CD1c-positive myeloid dendritic cell (primary cell): Measurements from ENCODE around the gene DYNC1I1.

ENCODE experiments used
- DNase-seq: peaks from one replicate; pipeline ENCODE4 v3.0.0-alpha.2; 2016; ENCODE audit errors: extremely low spot score

The DYNC1I1 gene

GRCh38 chr7:96084881-96085553 lies 312.7 kb downstream of the DYNC1I1 start:
- DNase-seq = no peak

DNA sequence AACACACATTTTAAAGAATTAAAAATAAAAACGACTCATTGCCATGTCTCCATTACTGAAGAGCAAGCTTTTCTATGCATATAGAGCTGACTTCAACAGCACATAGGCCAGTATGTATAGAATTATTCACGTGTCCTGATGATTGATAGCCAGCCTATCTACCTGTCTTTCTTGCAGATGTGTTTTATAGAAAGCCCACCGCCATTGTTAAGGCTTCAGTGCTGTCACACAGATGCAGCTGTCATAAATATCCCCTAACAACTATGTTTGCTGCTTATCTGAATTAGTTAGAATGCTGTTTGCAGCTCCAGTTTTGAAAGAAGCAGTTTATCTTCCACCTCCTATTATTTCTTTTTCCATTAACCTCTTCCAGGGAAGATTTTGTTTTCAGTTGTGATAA lies 313.6 kb downstream of the DYNC1I1 start:
- DNase-seq = no peak

DNA sequence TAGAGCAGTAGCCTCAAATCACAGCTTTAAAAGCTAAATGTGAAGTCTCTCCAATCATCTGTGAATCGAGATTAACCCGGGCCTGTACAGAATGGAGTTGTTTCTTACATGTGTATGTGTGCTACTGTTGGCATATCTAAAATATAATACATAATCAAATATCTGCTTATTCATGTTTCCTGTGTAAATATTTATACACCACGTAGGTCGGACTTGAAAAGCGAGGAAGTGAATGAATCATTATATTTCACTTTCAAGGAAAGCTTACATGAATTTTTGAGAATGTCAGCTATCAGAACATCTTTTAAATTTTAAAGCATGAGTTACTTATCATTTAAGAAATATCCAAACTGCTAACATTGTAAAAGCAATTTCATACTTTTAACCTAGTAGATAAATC lies 316.2 kb downstream of the DYNC1I1 start:
- no peak for DNase-seq

GRCh38 chr7:96089511-96089910 lies 317.2 kb downstream of the DYNC1I1 start:
- no peak for DNase-seq

GRCh38 chr7:96090756-96091155 lies 318.4 kb downstream of the DYNC1I1 start:
- DNase-seq = no peak

- DNase-seq = no peak
Measured at GRCh38 chr7:96093435-96093834, 321.1 kb downstream of the DYNC1I1 start.

- DNase-seq = no peak
Measured at GRCh38 chr7:96097835-96098234, 325.5 kb downstream of the DYNC1I1 start.

DNA sequence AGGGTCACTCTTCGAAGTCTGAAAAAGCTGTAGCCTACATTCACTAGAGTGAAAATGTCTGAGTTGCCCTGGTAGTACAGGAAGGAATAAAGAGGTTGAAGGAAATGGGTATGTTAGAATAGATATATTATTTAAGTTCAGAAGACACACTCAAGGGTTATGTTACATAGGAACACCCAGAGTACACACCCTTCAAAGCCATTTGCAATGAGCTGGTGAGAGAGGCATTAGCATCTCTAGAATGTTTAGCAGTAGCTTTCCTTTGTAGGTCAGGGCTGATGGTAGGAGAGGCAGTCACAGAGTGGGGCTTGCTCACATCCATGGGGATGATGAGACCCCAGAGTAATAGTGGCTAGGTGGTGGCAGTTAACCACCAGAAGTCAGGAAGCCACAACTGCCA lies 328.4 kb downstream of the DYNC1I1 start:
- no peak for DNase-seq

DNA sequence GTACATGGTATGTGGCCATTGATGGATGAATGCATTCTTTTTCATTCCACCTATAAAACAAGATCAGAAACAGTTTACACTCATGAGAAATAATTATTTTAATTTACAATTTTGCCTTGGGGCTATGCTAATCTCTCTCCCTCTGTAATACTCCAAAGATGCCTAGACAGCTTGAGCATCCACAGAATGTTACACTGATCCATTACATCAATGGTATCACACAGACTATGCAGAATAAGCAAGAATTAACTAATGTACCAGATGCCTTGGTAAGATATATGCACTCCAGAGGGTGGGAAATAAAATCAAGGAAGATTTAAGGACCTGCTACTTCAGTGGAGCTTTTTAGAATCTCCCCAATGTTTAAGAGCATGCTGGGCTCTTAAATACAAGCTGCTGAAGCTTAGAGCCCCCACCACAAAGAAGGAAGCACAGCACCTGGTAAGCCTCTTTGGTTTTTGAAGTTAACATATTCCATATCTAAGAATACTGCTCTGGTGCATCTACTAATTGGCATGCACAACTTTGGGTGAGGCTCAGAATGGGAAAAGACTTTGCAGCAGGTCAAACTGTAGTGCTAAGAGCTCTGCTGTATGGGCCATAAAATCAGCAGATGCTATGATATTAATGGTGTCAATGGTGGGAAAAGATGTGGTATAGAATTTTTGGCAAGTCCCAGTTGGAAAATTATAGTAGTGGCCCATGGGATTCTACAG lies 329.9 kb downstream of the DYNC1I1 start:
- no peak for DNase-seq

- no peak for DNase-seq
Measured at GRCh38 chr7:96104984-96105383, 332.6 kb downstream of the DYNC1I1 start.

DNA sequence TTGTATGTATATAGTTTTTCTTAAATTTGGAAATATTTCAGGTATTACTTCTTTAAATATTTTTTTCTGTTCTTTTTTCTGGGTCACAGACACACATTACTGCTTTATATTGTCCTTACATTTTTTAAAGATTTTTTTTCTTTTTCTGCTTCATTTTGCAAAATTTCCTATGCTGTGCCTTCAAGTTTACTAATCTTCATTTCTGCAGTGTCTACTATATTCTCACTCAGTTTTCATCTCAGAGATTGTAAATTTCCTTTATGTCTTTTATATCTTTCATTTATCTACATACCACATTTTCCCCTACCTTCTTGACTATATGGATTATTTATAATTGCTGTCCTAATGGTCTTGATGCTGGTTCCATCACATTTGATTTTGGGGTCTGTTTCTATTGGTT lies 339.1 kb downstream of the DYNC1I1 start:
- DNase-seq = no peak

GRCh38 chr7:96114190-96114589 lies 341.8 kb downstream of the DYNC1I1 start:
- no peak for DNase-seq

GRCh38 chr7:96116173-96116572 lies 343.8 kb downstream of the DYNC1I1 start:
- no peak for DNase-seq

- no peak for DNase-seq
Measured at GRCh38 chr7:96118449-96119001, 346.2 kb downstream of the DYNC1I1 start.

DNA sequence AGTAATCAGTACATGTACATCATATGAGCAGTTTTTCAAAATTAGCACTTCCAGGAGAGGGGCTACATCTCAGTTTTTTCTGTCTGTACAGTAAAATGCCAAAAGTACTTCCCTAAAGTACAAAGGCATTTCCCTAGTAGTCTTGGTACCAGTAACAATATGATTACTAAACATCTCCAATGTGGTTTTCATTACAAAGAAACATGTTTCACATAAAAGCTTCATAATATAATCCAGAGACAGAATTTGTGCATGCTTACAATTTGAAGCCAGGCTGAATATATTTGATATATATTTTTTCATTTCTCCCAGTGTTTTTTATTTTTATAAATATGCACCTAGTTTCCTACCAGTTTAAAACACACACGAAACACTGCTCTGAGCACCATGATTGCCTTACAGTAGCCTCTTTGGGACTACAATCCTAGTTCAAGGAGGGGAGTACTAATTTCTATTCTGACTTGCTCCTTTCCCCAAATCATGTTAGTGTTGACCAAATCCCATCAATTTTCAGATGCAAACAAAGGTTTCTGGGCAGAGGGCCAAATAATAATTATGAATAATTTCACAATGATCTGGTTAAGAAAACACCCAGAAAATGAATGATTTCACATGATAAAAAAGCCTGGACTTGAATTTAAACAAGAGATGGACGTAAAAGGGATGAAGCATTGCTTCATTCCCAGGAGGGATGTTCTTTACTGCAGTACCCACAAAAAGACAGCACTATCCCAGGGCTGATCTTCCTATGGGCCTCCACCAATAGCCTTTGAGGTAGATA lies 348.3 kb downstream of the DYNC1I1 start:
- DNase-seq = no peak

GRCh38 chr7:96121752-96122151 lies 349.4 kb downstream of the DYNC1I1 start:
- DNase-seq = no peak

DNA sequence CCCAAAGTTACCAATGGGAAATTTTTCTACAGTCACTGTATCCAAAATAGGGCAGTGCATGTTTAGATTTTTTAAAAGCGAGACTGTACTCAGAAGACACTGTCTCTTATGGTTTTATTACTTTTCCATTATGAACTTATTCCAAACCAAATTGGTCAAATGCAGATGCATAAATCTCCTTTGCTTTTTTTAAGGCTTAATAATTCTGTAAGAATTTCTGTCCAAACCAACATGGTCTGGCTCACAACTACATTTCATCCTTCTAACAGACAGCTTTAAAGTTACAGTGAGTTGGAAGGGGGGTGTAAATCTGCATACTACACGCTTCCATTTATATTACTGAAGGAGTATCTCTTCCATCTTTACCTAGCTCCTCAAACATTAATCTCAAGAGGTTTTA lies 350.4 kb downstream of the DYNC1I1 start:
- no peak for DNase-seq

DNA sequence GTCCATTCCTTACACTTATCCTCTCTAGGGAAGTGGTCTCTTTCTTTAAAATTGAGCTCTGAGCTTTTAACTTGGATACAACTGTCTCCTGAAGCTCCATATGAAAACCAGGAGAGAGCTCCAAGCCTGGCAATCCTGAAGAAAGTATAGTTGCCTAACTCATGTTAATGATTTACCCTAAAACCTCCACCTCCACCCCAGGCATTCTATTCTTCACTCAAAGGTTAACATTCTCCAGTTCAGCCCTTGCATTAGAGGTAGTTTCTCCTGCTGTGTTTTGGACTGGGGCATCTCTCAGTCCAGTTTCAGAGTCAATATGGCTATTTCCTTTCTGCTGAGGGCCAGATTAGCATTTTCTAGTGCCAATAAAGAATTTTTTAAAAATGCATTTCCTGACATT lies 354.0 kb downstream of the DYNC1I1 start:
- DNase-seq = no peak

GRCh38 chr7:96127746-96128145 lies 355.4 kb downstream of the DYNC1I1 start:
- no peak for DNase-seq

DNA sequence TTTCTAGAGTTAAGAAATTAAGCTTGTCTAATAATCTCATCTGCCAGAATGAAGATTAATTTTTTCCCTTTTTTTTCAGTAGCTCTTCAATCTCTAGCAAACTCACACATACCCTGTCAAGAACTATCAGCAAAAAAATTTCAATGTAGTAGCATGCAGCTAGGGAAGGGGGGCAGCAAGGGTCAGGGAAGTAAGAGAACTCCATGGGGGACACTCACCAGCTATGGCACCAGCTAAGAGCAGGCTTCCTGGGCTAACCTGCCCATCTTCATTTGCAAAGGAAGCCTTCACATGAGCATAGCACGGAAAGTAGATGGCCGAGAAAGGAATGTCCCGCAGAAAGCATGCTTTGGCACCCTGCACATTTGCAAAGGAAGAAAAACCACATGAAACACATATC lies 359.2 kb downstream of the DYNC1I1 start:
- DNase-seq = no peak

DNA sequence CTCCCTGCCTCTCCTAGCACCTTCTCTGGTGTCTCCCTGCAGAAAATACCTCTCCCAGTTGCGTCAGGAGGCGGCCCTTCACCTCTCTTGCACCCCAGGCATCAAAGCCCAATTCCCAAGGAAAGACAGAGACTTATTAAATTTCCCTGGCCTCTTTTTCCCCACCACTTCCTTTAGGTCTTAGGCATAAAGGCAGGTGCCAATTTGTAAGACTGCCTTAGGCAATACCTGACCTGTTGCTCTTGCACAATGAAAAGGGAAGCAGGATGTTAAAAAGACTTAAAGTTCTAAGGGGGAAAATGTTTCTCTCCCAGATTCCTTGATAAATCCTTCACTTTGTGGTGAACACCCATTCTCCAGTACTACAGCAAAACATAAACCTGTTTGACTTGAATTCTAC lies 362.9 kb downstream of the DYNC1I1 start:
- no peak for DNase-seq

DNA sequence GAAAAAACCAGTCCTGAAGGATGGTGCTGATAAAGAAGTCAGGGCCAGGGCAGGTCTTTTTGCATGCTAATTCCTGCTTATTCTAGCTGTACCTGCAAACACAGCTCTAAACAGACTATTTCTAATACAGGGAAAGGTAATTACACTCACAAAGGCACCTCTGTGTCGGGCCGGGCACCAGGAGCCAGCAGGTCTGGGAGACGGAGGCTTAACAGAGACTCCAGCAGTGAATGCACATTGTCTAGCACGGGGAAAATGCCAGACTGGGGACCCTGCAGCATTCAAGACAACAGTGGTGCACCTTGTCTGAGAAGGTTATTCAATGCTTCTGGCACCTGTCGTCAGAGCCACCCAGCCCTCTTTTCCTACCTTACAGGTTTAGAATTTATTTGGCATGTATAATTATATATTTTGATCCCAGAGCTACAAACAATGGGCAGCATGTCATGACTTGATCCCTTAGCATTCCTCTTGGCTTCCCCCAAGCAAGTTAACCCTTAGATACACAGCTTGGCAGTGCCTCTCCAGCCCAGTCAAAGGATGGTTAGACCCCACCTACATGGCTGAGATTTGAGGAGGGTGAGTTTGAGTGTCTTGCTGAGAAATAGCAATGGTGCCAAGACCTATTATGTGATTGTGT lies 364.4 kb downstream of the DYNC1I1 start:
- no peak for DNase-seq
